CD4-positive, alpha-beta T cell treated with Interleukin-15 for 1 hour (primary cell): Measurements from ENCODE around the gene MAPK1.
"Not testable (repeated sequence)": the region's sequence is repeated elsewhere in the genome, so short reads cannot be mapped to it uniquely, and the experiment has no call there.

Experiments used
- DNase-seq: peaks from one replicate; pipeline ENCODE4 v3.0.0-alpha.2; 2020

Gene MAPK1

GRCh38 chr22:21818487-21819182 lies 48.8 kb downstream of the MAPK1 start:
- DNase-seq: no peak

- DNase-seq: not testable (repeated sequence)
Observed at GRCh38 chr22:21817497-21817853, 50.0 kb downstream of the MAPK1 start.

- peak; percentile 66 for DNase-seq
Observed at GRCh38 chr22:21816787-21817496, 50.5 kb downstream of the MAPK1 start.

- no peak for DNase-seq
Observed at GRCh38 chr22:21816472-21816786, 51.0 kb downstream of the MAPK1 start.

GRCh38 chr22:21815958-21816357 lies 51.5 kb downstream of the MAPK1 start:
- DNase-seq: no peak

GRCh38 chr22:21815357-21815756 lies 52.1 kb downstream of the MAPK1 start:
- DNase-seq: no peak

- no peak for DNase-seq
Observed at GRCh38 chr22:21811982-21812381, 55.5 kb downstream of the MAPK1 start.

- no peak for DNase-seq
Observed at GRCh38 chr22:21807544-21808529, 59.6 kb downstream of the MAPK1 start.

GRCh38 chr22:21805325-21805724 lies 62.1 kb downstream of the MAPK1 start:
- not testable (repeated sequence) for DNase-seq

GRCh38 chr22:21803811-21804249 lies 63.6 kb downstream of the MAPK1 start:
- DNase-seq: no peak

GRCh38 chr22:21802673-21803072 lies 64.8 kb downstream of the MAPK1 start:
- DNase-seq: no peak

GRCh38 chr22:21802056-21802455 lies 65.4 kb downstream of the MAPK1 start:
- no peak for DNase-seq

GRCh38 chr22:21801304-21801644 lies 66.2 kb downstream of the MAPK1 start:
- DNase-seq: not testable (repeated sequence)

GRCh38 chr22:21800552-21801303 lies 66.7 kb downstream of the MAPK1 start:
- no peak for DNase-seq

GRCh38 chr22:21797444-21798221 lies 69.8 kb downstream of the MAPK1 start:
- no peak for DNase-seq

- no peak for DNase-seq
Observed at GRCh38 chr22:21796863-21797262, 70.6 kb downstream of the MAPK1 start.

- no peak for DNase-seq
Observed at GRCh38 chr22:21796231-21796630, 71.2 kb downstream of the MAPK1 start.

- DNase-seq: not testable (repeated sequence)
Observed at GRCh38 chr22:21793716-21794115, 73.7 kb downstream of the MAPK1 start.

GRCh38 chr22:21791635-21792625 lies 75.5 kb downstream of the MAPK1 start:
- no peak for DNase-seq

- not testable (repeated sequence) for DNase-seq
Observed at GRCh38 chr22:21790849-21791610, 76.4 kb downstream of the MAPK1 start.
